Hepatocyte (in vitro differentiated cells): Measurements from ENCODE around the gene MSRB1. TPM values are rescaled to one million over a fixed set of nuclear protein-coding genes. Genes with fewer than 3 reads are reported as not detected.
A peak's percentile ranks its signal among the peaks of the same experiment; 100 is the strongest.

Experiments used
- DNase-seq: peaks from one replicate; pipeline ENCODE4 v3.0.0-alpha.2; 2016; ENCODE audit warnings: low spot score
- H2AFZ ChIP-seq: fragments of 200-600 bp; sonication (generic); 2 replicates; pipeline ENCODE4 v1.6.0; 2016; ENCODE audit warnings: antibody characterized with exemption, mild to moderate bottlenecking
- H3K27ac ChIP-seq: fragments of 200-600 bp; sonication (generic); 2 replicates; pipeline ENCODE4 v1.5.1; 2016; ENCODE audit warnings: mild to moderate bottlenecking
- H3K27me3 ChIP-seq: fragments of 200-600 bp; sonication (generic); 2 replicates; pipeline ENCODE4 v1.6.1; 2016
- H3K36me3 ChIP-seq: fragments of 200-600 bp; sonication (generic); replicated peaks from 2 replicates; pipeline ENCODE4 v1.5.1; 2016; ENCODE audit warnings: low read depth; ENCODE audit not compliant: insufficient read depth
- H3K4me1 ChIP-seq: fragments of 200-600 bp; sonication (generic); 2 replicates; pipeline ENCODE4 v1.5.1; 2016; ENCODE audit warnings: mild to moderate bottlenecking, moderate library complexity; ENCODE audit not compliant: insufficient read depth
- H3K4me2 ChIP-seq: fragments of 200-600 bp; sonication (generic); 2 replicates; pipeline ENCODE4 v1.6.0; 2016
- H3K4me3 ChIP-seq: fragments of 200-600 bp; sonication (generic); 2 replicates; pipeline ENCODE4 v1.5.1; 2016; ENCODE audit warnings: mild to moderate bottlenecking
- H3K79me2 ChIP-seq: fragments of 200-600 bp; sonication (generic); 2 replicates; pipeline ENCODE4 v1.6.0; 2017; ENCODE audit warnings: mild to moderate bottlenecking
- H3K9me2 ChIP-seq: fragments of 200-600 bp; sonication (generic); replicated peaks from 2 replicates; pipeline ENCODE4 v1.6.0; 2017; ENCODE audit warnings: mild to moderate bottlenecking; ENCODE audit not compliant: insufficient read depth
- H3K9me3 ChIP-seq: fragments of 200-600 bp; sonication (generic); 2 replicates; pipeline ENCODE4 v1.5.1; 2016; ENCODE audit warnings: low read depth, mild to moderate bottlenecking
- H4K20me1 ChIP-seq: fragments of 200-600 bp; sonication (generic); 2 replicates; pipeline ENCODE4 v1.6.0; 2016; ENCODE audit warnings: mild to moderate bottlenecking; ENCODE audit not compliant: insufficient read depth, poor library complexity, severe bottlenecking
- CTCF ChIP-seq: fragments of 200-600 bp; sonication (generic); IDR thresholded peaks from 2 replicates; pipeline ENCODE4 v1.5.1; 2016; ENCODE audit warnings: antibody characterized with exemption, mild to moderate bottlenecking; ENCODE audit not compliant: poor library complexity
- EZH2 ChIP-seq: fragments of 200-600 bp; sonication (generic); IDR thresholded peaks from 2 replicates; pipeline ENCODE4 v1.6.1; 2016; ENCODE audit warnings: antibody characterized with exemption, mild to moderate bottlenecking, borderline replicate concordance
- EZH2phosphoT487 ChIP-seq: fragments of 200-600 bp; sonication (generic); IDR thresholded peaks from one replicate; pipeline ENCODE4 v1.6.1; 2018; ENCODE audit warnings: antibody characterized with exemption, mild to moderate bottlenecking, low read depth, moderate library complexity; ENCODE audit not compliant: unreplicated experiment, severe bottlenecking
- WGBS: methylation state at CpG from one replicate; pipeline ENCODE4 v1.1.6; 2016; ENCODE audit warnings: low lambda C conversion rate; ENCODE audit errors: missing lambda C conversion rate; 5-methylcytosine and 5-hydroxymethylcytosine counted together
- polyA plus RNA-seq: library from polyadenylated mRNA; unstranded; fragments of >200 nt; fragmentation: Nextera tagmentation; extraction: Ambion mirVana; gene quantifications from 2 replicates; pipeline ENCODE4 v1.2.1, GENCODE V29; 2016
- total RNA-seq: library from RNA; depleted of rRNA; stranded (reverse); fragments of >200 nt; gene quantifications from 2 replicates; pipeline ENCODE4 v1.2.3, GENCODE V29; 2014

The MSRB1 gene, protein sequence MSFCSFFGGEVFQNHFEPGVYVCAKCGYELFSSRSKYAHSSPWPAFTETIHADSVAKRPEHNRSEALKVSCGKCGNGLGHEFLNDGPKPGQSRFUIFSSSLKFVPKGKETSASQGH
- 31.3 and 43.4 TPM in 2 replicates for total RNA-seq
- polyA plus RNA-seq, result 48.7 and 62.4 TPM in 2 replicates

DNA sequence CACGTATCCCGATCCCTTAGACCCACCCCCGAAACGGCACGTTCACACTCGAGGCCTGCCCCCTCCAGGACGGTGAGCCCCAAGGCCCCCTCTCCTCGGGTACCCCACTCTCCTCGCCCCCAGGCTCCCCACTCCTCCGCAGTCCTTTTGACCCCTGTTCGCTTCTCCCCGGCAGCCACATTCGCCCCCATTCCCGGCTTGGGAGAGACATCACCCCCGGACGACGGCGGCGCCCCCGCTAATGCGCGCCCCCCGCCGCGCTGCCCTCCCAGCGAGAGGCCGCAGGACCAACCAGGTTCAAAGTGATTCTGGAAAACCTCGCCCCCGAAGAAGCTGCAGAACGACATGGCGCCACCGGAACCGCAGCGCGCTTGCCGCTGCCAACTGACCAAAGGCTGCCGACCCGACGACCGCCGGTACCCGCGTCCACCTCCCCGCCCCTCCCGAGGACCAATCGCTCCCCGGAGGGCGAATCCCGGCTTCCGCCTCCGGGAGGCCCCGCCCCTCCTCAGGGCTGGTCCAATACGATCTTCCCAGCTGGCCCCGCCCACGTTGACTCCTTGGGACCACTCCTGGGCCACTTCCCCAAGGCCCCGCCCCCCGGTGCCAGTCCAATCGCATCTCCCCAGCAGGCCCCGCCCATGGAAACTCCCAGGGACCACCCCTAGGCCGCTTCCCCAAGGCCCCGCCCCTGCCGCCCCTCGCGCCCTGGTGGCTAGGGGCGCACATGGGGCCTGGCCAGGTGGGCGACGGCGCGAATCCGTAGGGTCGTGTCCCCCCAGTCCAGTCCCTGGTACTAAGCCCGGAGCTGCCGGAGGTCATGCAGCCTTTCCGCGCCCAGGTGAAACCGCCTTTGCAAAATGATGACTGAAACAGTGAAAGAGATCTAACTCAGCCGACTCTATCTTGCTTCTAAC, at the start of gene MSRB1:
Gene MSRB1 (minus strand): TSS at position 390 of the 917 bp plus-strand sequence. CDS start 43 bp downstream, at position 347.
- H3K79me2 ChIP-seq, result peaks cover 10% of the 10 kb centered on the region
- DNase-seq, result peak; percentile 100
- TF ChIP-seq CTCF (no peak), EZH2phosphoT487 (no peak), EZH2 (no peak)
- no peaks in the 10 kb centered on the region for H3K9me2 ChIP-seq
- WGBS, result 5% methylated on average over 48 of the region's 77 CpGs
- peak within 1 kb of the TSS; percentile 77 for H2AFZ ChIP-seq
- peak within 1 kb of the TSS; percentile 70 for H3K4me3 ChIP-seq
- peak within 1 kb of the TSS; percentile 70 for H3K27ac ChIP-seq
- no peaks in the 10 kb centered on the region for H4K20me1 ChIP-seq
- H3K4me1 ChIP-seq, result peaks cover 24% of the 10 kb centered on the region
- H3K4me2 ChIP-seq, result peak within 1 kb of the TSS; percentile 87
- H3K9me3 ChIP-seq, result no peaks in the 10 kb centered on the region
- H3K36me3 ChIP-seq, result no peaks in the 10 kb centered on the region
- H3K27me3 ChIP-seq, result no peaks in the 10 kb centered on the region

DNA sequence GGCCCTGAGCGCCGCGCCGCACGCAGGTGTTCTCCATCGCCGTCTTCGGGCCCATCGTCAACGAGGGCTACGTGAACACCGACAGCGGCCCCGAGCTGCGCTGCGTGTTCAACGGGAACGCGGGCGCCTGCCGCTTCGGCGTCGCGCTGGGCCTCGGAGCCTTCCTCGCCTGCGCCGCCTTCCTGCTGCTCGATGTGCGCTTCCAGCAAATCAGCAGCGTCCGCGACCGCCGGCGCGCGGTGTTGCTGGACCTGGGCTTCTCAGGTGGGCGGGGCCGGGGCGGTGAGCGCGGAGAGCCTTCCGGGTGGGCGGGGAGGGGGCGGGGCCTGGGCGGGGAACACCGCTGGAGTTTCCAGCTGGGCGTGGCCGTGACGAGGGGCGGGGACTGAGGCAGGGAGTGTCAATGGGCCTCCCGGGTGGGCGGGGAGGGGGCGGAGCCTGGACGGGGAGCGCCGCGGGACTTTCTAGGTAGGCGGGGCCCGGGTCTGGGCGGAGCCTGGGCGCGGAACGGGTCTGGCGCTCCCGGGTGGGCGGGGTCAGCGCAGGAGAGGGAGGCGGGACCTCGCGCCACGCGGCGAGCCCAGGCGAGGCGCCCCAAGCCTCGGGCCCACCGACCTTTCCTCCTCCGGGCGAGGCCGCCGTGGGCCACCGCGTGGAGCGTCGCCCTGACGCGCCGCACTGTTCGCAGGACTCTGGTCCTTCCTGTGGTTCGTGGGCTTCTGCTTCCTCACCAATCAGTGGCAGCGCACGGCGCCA, 49.1 kb upstream of the MSRB1 start:
- DNase-seq, result peak; percentile 95
- Histone ChIP-seq H3K27ac (no peak overlapping the region), H3K27me3 (peaks cover 27% of the 10 kb centered on the region), H4K20me1 (no peaks in the 10 kb centered on the region), H3K9me3 (no peaks in the 10 kb centered on the region), H2AFZ (peak overlapping the region; percentile 64), H3K79me2 (no peaks in the 10 kb centered on the region), H3K4me3 (no peak overlapping the region), H3K4me1 (peaks cover 24% of the 10 kb centered on the region), H3K4me2 (peak overlapping the region; percentile 82), H3K9me2 (no peaks in the 10 kb centered on the region), H3K36me3 (no peaks in the 10 kb centered on the region)
- TF ChIP-seq CTCF (no peak), EZH2 (no peak), EZH2phosphoT487 (no peak)
- 9% methylated on average over 49 of the region's 96 CpGs for WGBS

DNA sequence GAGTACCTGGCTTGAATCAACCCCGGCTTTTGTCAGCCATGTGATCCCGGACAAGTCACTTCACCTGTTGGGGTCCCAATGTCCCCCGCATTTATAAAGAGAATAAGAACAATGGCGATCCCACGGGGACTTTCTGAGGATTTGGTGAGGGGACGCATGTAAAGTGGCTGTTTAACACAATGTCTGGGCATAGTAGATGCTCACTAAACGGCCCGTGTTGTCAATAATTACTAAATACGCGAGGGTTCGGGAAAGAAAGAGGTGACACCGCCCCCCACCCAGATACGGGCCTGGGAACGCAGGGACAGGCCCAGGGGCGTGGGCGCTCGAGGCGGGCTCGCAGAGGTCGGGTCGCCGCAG, 48.6 kb upstream of the MSRB1 start:
- peak overlapping the region; percentile 64 for H2AFZ ChIP-seq
- 26% methylated on average over 22 of the region's 22 CpGs for WGBS

More for the DNA sequence above, 48.6 kb upstream of the MSRB1 start:
- Histone ChIP-seq H3K27me3 (peaks cover 27% of the 10 kb centered on the region), H3K79me2 (peaks cover 2% of the 10 kb centered on the region), H4K20me1 (no peaks in the 10 kb centered on the region), H3K27ac (no peak overlapping the region), H3K4me1 (peaks cover 19% of the 10 kb centered on the region), H3K9me2 (no peaks in the 10 kb centered on the region), H3K4me3 (no peak overlapping the region), H3K4me2 (peak overlapping the region; percentile 82), H3K9me3 (no peaks in the 10 kb centered on the region), H3K36me3 (no peaks in the 10 kb centered on the region)
- no peak for DNase-seq
- TF ChIP-seq EZH2, result no peak
